Activated T-cell treated with anti-CD3 and anti-CD28 coated beads for 1 hour (primary cell): ENCODE data around the gene SUMF1.
A peak's percentile ranks its signal among the peaks of the same experiment; 100 is the strongest.

Source experiments
- DNase-seq: peaks from one replicate; pipeline ENCODE4 v3.0.0-alpha.2; 2020; ENCODE audit warnings: low read depth

The SUMF1 gene

GRCh38 chr3:4380013-4380412, 87.1 kb downstream of the SUMF1 start:
- no peak for DNase-seq

- DNase-seq = no peak
These were observed 90.6 kb downstream of the SUMF1 start for GRCh38 chr3:4376499-4376898.

GRCh38 chr3:4375911-4376310, 91.2 kb downstream of the SUMF1 start:
- DNase-seq = no peak

GRCh38 chr3:4373669-4374068, 93.4 kb downstream of the SUMF1 start:
- no peak for DNase-seq

GRCh38 chr3:4362523-4362922, 104.5 kb downstream of the SUMF1 start:
- no peak for DNase-seq

- DNase-seq = no peak
These were observed 106.3 kb downstream of the SUMF1 start for GRCh38 chr3:4360817-4361216.

GRCh38 chr3:4359805-4360502, 107.1 kb downstream of the SUMF1 start:
- DNase-seq = no peak

GRCh38 chr3:4358273-4358672, 108.8 kb downstream of the SUMF1 start:
- no peak for DNase-seq

- no peak for DNase-seq
These were observed 110.3 kb downstream of the SUMF1 start for GRCh38 chr3:4356546-4357410.

- DNase-seq = no peak
These were observed 110.9 kb downstream of the SUMF1 start for GRCh38 chr3:4356220-4356540.

- DNase-seq = no peak
These were observed 111.5 kb downstream of the SUMF1 start for GRCh38 chr3:4355401-4356219.

- no peak for DNase-seq
These were observed 115.2 kb downstream of the SUMF1 start for GRCh38 chr3:4351872-4352271.

- peak; percentile 2 for DNase-seq
These were observed 115.8 kb downstream of the SUMF1 start for GRCh38 chr3:4351164-4351855.

GRCh38 chr3:4350789-4351163, 116.3 kb downstream of the SUMF1 start:
- DNase-seq = peak; percentile 15

- DNase-seq = no peak
These were observed 123.8 kb downstream of the SUMF1 start for GRCh38 chr3:4343258-4343657.

GRCh38 chr3:4341336-4341675, 125.8 kb downstream of the SUMF1 start:
- DNase-seq = no peak

GRCh38 chr3:4340411-4341335, 126.4 kb downstream of the SUMF1 start:
- no peak for DNase-seq

- DNase-seq = no peak
These were observed 127.0 kb downstream of the SUMF1 start for GRCh38 chr3:4340077-4340410.

GRCh38 chr3:4338751-4339150, 128.3 kb downstream of the SUMF1 start:
- DNase-seq = no peak

- no peak for DNase-seq
These were observed 130.1 kb downstream of the SUMF1 start for GRCh38 chr3:4336850-4337546.
